Fibroblast of lung (primary cell): ENCODE data around the gene MRPS26.

Source experiments
- EZH2 ChIP-seq: IDR thresholded peaks from 2 replicates; pipeline ENCODE4 v1.5.1; 2012; ENCODE audit warnings: low read length, control low read depth, mild to moderate bottlenecking; ENCODE audit errors: missing control alignments
- TF ChIP-seq, protein P1 (sequence below), 2 donors: IDR thresholded peaks in 1 of 2; conservative IDR thresholded peaks in 1 of 2; 1 replicate in 1 of 2; 2 replicates in 1 of 2; pipeline ENCODE4 v1.5.1; 2011 to 2012; ENCODE audit warnings: low read length in 2 of 2, control low read depth in 1 of 2, inconsistent platforms in 1 of 2, low read depth in 1 of 2, mild to moderate bottlenecking in 1 of 2

DNA sequence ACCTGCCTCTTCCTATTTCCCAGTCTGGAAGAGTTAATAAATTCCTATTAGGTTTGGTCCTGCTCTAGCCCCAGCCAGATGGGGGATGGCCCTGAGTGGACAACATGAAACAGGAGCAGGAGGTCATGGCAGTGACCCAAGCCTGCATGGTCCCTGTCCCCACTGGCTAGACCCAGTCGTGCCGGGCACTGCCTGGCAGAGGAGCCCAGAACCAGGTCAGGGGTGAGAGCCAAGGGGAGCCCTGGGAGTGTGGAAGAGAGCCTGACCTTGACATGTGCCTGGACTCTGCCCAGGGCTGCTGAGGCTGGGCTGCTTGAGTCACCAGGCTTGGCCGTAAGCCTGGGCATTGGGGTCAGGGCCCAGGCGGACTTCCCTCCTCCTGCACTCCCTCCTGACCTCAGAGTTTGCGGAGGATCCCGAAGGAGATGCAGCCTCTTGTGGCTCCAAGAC is 35.1 kb downstream of the MRPS26 start:
- TF ChIP-seq, protein P1, sequence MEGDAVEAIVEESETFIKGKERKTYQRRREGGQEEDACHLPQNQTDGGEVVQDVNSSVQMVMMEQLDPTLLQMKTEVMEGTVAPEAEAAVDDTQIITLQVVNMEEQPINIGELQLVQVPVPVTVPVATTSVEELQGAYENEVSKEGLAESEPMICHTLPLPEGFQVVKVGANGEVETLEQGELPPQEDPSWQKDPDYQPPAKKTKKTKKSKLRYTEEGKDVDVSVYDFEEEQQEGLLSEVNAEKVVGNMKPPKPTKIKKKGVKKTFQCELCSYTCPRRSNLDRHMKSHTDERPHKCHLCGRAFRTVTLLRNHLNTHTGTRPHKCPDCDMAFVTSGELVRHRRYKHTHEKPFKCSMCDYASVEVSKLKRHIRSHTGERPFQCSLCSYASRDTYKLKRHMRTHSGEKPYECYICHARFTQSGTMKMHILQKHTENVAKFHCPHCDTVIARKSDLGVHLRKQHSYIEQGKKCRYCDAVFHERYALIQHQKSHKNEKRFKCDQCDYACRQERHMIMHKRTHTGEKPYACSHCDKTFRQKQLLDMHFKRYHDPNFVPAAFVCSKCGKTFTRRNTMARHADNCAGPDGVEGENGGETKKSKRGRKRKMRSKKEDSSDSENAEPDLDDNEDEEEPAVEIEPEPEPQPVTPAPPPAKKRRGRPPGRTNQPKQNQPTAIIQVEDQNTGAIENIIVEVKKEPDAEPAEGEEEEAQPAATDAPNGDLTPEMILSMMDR (conservative IDR thresholded peaks at IDR 0.05 in 1 of 2, IDR thresholded peaks at IDR 0.05 in 1 of 2; ENCODE audit: low read depth in 1 of 2, low read length in 2 of 2): no peak
- TF ChIP-seq EZH2: no peak
